Cardiac muscle cell (in vitro differentiated cells and primary cell): Measurements from ENCODE around the gene TMEM45A. TPM values are rescaled to one million over a fixed set of nuclear protein-coding genes. Genes with fewer than 3 reads are reported as not detected.
"Not testable (repeated sequence)": the region's sequence is repeated elsewhere in the genome, so short reads cannot be mapped to it uniquely, and the experiment has no call there.

Experiments
- DNase-seq, 2 donors: peaks; one replicate each; pipeline versions ENCODE4 v3.0.0 to v3.0.0-alpha.2; 2010 to 2017; ENCODE audit warnings: low read depth in 1 of 2, low spot score in 1 of 2
- H3K27ac ChIP-seq: fragments of 200-600 bp; sonication (generic); 2 replicates; pipeline ENCODE4 v1.5.1; 2016
- H3K27me3 ChIP-seq: fragments of 200-600 bp; sonication (generic); 2 replicates; pipeline ENCODE4 v1.6.0; 2016; ENCODE audit warnings: control low read depth
- H3K36me3 ChIP-seq: fragments of 200-600 bp; sonication (generic); 2 replicates; pipeline ENCODE4 v1.5.1; 2016; ENCODE audit warnings: control low read depth
- H3K4me1 ChIP-seq: fragments of 200-600 bp; sonication (generic); 2 replicates; pipeline ENCODE4 v1.8.1; 2017; ENCODE audit warnings: low read depth, mild to moderate bottlenecking, mixed run types
- H3K4me3 ChIP-seq: fragments of 200-600 bp; sonication (generic); 2 replicates; pipeline ENCODE4 v1.5.1; 2016; ENCODE audit warnings: mild to moderate bottlenecking
- H3K9me3 ChIP-seq: fragments of 200-600 bp; sonication (generic); 2 replicates; pipeline ENCODE4 v1.5.1; 2017; ENCODE audit warnings: low read depth, mild to moderate bottlenecking, control low read depth
- CTCF ChIP-seq: IDR thresholded peaks from 2 replicates; pipeline ENCODE4 v1.5.1; 2012; ENCODE audit warnings: low read depth, mild to moderate bottlenecking, low read length
- polyA plus RNA-seq: library from polyadenylated mRNA; unstranded; fragments of >200 nt; fragmentation: Nextera tagmentation; extraction: Ambion mirVana; gene quantifications from 2 replicates; pipeline ENCODE4 v1.2.1, GENCODE V29; 2016
- total RNA-seq: library from RNA; depleted of rRNA; stranded (reverse); fragments of >200 nt; gene quantifications from 2 replicates; pipeline ENCODE4 v1.2.3, GENCODE V29; 2016

TMEM45A gene
- total and polyA plus RNA-seq, 2 experiments from 2014 or later = 37.6 to 96.3 TPM

GRCh38 chr3:100535610-100535943 lies 43.2 kb downstream of the TMEM45A start:
- Histone ChIP-seq H3K4me3 (no peak overlapping the region), H3K9me3 (no peaks in the 10 kb centered on the region), H3K27ac (no peak overlapping the region), H3K36me3 (no peaks in the 10 kb centered on the region), H3K4me1 (no peaks in the 10 kb centered on the region), H3K27me3 (no peaks in the 10 kb centered on the region)
- no peak for TF ChIP-seq CTCF
- no peak for DNase-seq

GRCh38 chr3:100536093-100536492 lies 43.7 kb downstream of the TMEM45A start:
- H3K27me3 ChIP-seq = no peaks in the 10 kb centered on the region
- DNase-seq = peak in 1 of 2 donors; percentile 55

GRCh38 chr3:100537646-100538338 lies 45.4 kb downstream of the TMEM45A start:
- no peak overlapping the region for H3K4me3 ChIP-seq
- no peaks in the 10 kb centered on the region for H3K9me3 ChIP-seq
- no peak for TF ChIP-seq CTCF
- H3K4me1 ChIP-seq = no peaks in the 10 kb centered on the region
- no peaks in the 10 kb centered on the region for H3K36me3 ChIP-seq
- H3K27me3 ChIP-seq = no peaks in the 10 kb centered on the region
- no peak for DNase-seq
- no peak overlapping the region for H3K27ac ChIP-seq

More at GRCh38 chr3:100536093-100536492, 43.7 kb downstream of the TMEM45A start:
- no peaks in the 10 kb centered on the region for H3K4me1 ChIP-seq
- no peaks in the 10 kb centered on the region for H3K36me3 ChIP-seq
- H3K9me3 ChIP-seq = no peaks in the 10 kb centered on the region
- no peak for TF ChIP-seq CTCF
- no peak overlapping the region for H3K27ac ChIP-seq
- no peak overlapping the region for H3K4me3 ChIP-seq

- Histone ChIP-seq H3K27ac (no peak overlapping the region), H3K4me3 (no peak overlapping the region), H3K27me3 (no peaks in the 10 kb centered on the region), H3K36me3 (no peaks in the 10 kb centered on the region), H3K9me3 (no peaks in the 10 kb centered on the region), H3K4me1 (no peaks in the 10 kb centered on the region)
- no peak for TF ChIP-seq CTCF
- DNase-seq = peak in 1 of 2 donors; percentile 32
Observed at GRCh38 chr3:100538339-100538706, 45.9 kb downstream of the TMEM45A start.

GRCh38 chr3:100540791-100541334 lies 48.4 kb downstream of the TMEM45A start:
- H3K4me3 ChIP-seq = no peak overlapping the region
- no peak for DNase-seq

GRCh38 chr3:100541428-100541827 lies 49.0 kb downstream of the TMEM45A start:
- not testable (repeated sequence) for H3K27me3 ChIP-seq, DNase-seq, H3K36me3 ChIP-seq, H3K9me3 ChIP-seq, H3K27ac ChIP-seq, H3K4me1 ChIP-seq, H3K4me3 ChIP-seq

More at GRCh38 chr3:100540791-100541334, 48.4 kb downstream of the TMEM45A start:
- Histone ChIP-seq H3K27me3 (no peaks in the 10 kb centered on the region), H3K27ac (no peak overlapping the region), H3K9me3 (no peaks in the 10 kb centered on the region), H3K4me1 (no peaks in the 10 kb centered on the region), H3K36me3 (no peaks in the 10 kb centered on the region)
- TF ChIP-seq CTCF = no peak
